Activated CD8-positive, alpha-beta memory T cell treated with anti-CD3 and anti-CD28 coated beads for 1 hour (primary cell): Measurements from ENCODE around the gene ASB2.

Experiments
- DNase-seq, 2 donors: peaks; one replicate each; pipeline ENCODE4 v3.0.0-alpha.2; 2020; ENCODE audit warnings: low read depth in 1 of 2; ENCODE audit errors: extremely low read depth in 1 of 2

ASB2 gene

GRCh38 chr14:93964281-93964680, 12.1 kb downstream of the ASB2 start:
- no peak for DNase-seq

GRCh38 chr14:93963692-93964091, 12.7 kb downstream of the ASB2 start:
- no peak for DNase-seq

DNA sequence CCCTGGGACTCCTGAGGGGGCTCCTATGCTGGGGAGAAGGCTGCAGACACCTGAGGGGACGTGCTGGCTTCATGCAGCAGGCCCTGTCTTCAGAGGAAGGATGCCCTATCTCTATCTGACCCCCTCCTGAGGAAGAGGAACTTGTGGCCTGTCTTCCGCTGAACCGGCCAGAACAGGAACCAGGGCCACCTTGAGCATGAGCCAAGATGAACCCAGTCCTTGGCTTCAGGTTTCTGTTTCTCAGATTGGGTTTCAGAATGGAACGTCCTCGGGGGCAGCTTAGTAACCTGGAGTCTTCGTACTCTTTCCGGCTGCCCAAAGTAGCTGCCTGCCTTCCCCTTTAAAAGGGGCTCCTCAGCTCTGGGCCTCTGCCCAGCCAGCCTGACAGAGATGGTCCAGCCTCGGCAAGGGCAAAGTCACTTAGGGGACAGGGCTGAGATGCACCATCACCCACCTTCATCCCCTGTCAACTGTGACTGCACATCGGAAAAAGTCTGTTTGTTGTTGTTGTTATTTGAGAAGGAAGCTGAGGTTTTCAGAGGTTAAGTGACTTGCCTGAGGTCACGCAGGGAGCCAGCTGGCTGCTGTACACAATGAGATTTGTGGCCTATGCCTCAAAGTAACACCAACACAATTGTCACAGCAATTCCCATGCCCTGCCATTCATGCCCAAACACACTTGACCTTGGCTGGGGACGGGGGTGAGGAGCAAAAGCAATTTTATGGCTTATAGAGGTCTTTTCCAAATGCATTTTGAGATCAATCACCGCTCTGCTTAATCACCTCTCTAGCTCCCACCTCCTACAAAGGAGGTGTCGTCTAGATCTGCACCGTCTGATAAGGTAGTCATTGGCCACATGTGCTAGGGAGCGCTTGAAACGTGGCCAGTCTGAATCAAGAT, 13.4 kb downstream of the ASB2 start:
- no peak for DNase-seq

GRCh38 chr14:93961620-93962019, 14.8 kb downstream of the ASB2 start:
- DNase-seq: no peak

DNA sequence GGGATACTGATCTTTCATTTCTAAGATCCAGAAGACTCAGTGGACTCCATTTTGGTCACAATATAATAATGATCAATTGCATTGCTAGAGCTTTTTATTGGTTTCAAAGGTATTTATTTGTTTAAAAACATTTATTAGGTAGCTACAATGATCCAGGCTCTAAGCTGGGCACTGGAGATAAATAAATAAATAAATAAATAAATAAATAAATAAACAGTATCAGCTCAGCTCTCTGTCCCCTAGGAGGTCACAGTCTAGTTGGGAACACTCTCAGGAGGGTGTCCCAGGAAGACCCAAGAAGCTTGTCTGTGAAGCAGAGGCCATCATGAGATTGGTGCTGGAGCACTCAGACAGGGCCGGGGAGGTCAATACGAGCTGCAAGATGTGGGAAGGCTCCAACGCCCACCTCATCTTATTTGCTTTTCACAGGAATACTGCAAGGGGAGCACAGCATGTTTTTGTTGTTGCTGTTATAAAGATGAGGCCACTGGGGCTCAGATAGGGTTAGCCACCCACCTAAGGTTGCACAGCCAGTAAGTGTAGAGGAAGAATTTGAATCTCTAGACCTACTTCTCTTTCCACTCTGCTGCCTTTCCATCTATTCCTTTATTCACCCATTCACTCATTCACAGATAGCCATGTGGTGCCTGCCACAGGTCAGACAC, 15.5 kb downstream of the ASB2 start:
- DNase-seq: no peak

DNA sequence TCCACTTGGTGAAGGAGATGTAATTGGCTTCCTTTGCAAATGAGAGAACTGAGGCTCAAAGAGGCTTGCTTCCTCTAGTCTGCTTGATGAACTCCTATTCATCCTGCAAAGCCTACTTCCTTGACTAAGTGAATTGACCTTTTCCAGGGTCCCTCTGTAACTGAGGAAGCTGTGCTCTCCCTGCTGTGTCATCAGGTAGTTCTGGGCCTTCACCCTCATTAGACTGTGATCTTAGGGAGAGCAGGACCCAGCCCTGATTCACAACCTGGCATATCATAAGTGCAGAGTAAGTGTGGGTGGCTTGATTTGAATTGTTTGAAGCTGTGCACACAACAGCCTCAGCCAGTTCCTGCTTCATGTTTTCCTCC, 16.3 kb downstream of the ASB2 start:
- DNase-seq: no peak

GRCh38 chr14:93959239-93960107, 16.9 kb downstream of the ASB2 start:
- peak; percentile 77 to 84 for DNase-seq

DNA sequence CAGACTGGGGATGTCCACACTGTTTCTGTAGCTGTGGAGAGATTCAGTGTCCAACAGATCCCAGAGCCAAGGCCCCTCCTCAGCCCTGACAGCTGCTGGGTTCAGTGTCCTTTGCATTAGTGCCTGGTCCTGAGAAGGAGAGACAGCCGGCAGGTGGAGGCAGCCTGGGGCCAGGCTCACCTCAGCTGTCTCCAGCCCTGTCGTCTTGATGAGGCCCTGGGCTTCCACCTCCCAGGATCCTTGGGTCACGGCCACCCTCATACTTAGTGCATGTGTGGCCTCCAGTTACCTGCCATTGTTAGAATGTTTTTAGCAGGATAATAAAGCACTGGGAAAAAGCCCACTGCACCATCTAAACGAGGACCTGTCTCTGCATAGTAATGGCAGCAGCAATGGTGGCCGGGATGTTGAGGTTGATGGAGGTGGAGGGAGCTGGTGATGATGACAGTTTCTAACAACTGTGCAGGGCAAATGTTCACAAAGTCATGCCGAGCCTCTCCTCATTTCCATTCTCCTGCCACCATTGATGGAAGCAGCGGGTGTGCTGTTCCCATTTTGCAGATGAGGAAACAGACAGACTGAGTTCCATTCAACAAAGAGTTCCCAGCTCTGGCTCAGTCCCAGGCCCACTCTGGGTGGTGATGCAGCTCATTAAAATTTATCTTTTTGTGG, 17.7 kb downstream of the ASB2 start:
- DNase-seq: no peak

- DNase-seq: no peak
Measured at GRCh38 chr14:93957751-93958566, 18.4 kb downstream of the ASB2 start.

- DNase-seq: no peak
Measured at GRCh38 chr14:93957333-93957710, 19.0 kb downstream of the ASB2 start.

- no peak for DNase-seq
Measured at GRCh38 chr14:93956514-93957332, 19.6 kb downstream of the ASB2 start.

- no peak for DNase-seq
Measured at GRCh38 chr14:93955850-93956481, 20.4 kb downstream of the ASB2 start.

GRCh38 chr14:93954900-93955849, 21.2 kb downstream of the ASB2 start:
- no peak for DNase-seq

- no peak for DNase-seq
Measured at GRCh38 chr14:93954516-93954830, 21.9 kb downstream of the ASB2 start.

- DNase-seq: no peak
Measured at GRCh38 chr14:93953739-93954515, 22.4 kb downstream of the ASB2 start.

DNA sequence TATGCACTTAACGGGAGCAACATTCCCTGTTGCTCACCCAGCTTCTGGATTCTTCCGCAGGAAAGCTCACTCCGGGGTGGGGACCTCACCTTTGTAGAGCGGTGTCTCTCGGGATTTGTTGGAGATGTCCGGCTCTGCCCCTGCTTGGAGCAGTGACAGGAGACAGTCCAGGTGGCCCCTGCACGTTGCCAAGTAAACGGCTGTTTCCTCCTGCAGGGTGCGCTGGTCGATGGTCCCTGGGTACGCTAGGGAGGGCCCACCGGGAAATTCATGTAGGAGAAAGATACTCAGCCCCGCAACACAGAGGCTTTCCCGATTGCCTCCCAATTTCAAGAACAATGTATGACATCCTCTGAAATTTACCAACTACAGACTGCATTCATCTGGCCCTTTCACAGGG, 23.1 kb downstream of the ASB2 start:
- no peak for DNase-seq

DNA sequence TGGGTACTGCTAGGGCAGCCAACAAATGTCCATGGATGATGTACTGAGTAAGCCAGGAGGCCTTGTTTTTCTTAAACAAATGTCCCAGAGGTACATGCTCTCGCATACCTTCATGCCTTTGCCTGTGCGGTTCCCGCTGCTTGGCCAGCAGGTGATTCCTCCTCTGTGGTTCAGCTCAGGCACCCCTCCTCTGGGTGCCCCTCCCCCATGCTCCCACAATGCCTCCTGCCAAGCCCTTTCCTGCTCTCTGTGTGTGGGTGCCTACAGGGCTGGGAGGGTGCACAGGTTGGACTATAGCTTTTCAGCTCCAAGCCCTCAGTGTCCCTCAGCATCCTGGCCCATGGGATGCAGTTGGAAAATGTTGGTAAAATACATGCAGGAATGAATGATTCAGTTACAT, 23.5 kb downstream of the ASB2 start:
- no peak for DNase-seq
